ENCODE measurements around the gene MID1IP1.

DNA sequence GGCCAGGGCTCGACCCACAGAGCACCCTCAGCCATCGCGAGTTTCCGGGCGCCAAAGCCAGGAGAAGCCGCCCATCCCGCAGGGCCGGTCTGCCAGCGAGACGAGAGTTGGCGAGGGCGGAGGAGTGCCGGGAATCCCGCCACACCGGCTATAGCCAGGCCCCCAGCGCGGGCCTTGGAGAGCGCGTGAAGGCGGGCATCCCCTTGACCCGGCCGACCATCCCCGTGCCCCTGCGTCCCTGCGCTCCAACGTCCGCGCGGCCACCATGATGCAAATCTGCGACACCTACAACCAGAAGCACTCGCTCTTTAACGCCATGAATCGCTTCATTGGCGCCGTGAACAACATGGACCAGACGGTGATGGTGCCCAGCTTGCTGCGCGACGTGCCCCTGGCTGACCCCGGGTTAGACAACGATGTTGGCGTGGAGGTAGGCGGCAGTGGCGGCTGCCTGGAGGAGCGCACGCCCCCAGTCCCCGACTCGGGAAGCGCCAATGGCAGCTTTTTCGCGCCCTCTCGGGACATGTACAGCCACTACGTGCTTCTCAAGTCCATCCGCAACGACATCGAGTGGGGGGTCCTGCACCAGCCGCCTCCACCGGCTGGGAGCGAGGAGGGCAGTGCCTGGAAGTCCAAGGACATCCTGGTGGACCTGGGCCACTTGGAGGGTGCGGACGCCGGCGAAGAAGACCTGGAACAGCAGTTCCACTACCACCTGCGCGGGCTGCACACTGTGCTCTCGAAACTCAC, 3.6 kb downstream of the MID1IP1 start:
- TF ChIP-seq, protein P1, sequence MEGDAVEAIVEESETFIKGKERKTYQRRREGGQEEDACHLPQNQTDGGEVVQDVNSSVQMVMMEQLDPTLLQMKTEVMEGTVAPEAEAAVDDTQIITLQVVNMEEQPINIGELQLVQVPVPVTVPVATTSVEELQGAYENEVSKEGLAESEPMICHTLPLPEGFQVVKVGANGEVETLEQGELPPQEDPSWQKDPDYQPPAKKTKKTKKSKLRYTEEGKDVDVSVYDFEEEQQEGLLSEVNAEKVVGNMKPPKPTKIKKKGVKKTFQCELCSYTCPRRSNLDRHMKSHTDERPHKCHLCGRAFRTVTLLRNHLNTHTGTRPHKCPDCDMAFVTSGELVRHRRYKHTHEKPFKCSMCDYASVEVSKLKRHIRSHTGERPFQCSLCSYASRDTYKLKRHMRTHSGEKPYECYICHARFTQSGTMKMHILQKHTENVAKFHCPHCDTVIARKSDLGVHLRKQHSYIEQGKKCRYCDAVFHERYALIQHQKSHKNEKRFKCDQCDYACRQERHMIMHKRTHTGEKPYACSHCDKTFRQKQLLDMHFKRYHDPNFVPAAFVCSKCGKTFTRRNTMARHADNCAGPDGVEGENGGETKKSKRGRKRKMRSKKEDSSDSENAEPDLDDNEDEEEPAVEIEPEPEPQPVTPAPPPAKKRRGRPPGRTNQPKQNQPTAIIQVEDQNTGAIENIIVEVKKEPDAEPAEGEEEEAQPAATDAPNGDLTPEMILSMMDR (IDR thresholded peaks at IDR 0.05; ENCODE audit: low read length): no peak
- no peak for TF ChIP-seq EZH2 (IDR thresholded peaks at IDR 0.05; ENCODE audit: borderline replicate concordance, low read length)
